ENCODE measurements around the gene PYGL. TPM values are rescaled to one million over a fixed set of nuclear protein-coding genes. Genes with fewer than 3 reads are reported as not detected.

Gene PYGL
- total RNA-seq, 4 donors from 2014 or later = 17.8 to 24.8 (median 22.4) TPM

DNA sequence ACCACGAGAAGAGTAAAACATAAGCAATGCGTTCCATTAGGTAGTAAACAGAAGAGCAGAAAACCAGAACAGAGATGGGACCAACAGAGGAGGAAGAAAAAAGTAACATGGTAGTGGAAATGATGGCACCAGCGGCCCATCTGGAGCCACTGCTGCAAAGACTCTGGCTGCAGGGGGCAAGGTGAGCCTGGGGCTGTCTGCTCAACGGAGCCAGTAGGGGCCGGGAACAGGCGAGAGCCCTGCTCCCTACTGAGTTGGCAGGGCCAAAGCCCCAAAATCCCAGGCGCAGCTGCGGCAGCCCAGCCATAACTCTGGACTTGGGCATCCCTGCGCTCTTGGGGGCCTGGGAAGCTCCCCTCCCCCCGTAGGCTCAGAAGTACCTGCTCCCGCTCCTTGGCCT is 28.5 kb upstream of the PYGL start:
- DNase-seq = no peak
- no peak overlapping the region for H3K4me3 ChIP-seq (replicated peaks in 1 of 3)
- H3K27me3 ChIP-seq = no peaks in the 10 kb centered on the region
- H3K4me1 ChIP-seq = no peaks in the 10 kb centered on the region
- no peak overlapping the region for H3K27ac ChIP-seq
- no peaks in the 10 kb centered on the region for H3K36me3 ChIP-seq
- TF ChIP-seq, protein P1, sequence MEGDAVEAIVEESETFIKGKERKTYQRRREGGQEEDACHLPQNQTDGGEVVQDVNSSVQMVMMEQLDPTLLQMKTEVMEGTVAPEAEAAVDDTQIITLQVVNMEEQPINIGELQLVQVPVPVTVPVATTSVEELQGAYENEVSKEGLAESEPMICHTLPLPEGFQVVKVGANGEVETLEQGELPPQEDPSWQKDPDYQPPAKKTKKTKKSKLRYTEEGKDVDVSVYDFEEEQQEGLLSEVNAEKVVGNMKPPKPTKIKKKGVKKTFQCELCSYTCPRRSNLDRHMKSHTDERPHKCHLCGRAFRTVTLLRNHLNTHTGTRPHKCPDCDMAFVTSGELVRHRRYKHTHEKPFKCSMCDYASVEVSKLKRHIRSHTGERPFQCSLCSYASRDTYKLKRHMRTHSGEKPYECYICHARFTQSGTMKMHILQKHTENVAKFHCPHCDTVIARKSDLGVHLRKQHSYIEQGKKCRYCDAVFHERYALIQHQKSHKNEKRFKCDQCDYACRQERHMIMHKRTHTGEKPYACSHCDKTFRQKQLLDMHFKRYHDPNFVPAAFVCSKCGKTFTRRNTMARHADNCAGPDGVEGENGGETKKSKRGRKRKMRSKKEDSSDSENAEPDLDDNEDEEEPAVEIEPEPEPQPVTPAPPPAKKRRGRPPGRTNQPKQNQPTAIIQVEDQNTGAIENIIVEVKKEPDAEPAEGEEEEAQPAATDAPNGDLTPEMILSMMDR (IDR thresholded peaks at IDR 0.05) = no peak
- TF ChIP-seq POLR2A (IDR thresholded peaks at IDR 0.05) = no peak
- intact Hi-C loops (cut with DNase I) = no loop called here
- H3K9me3 ChIP-seq = no peaks in the 10 kb centered on the region
- 92 to 95% methylated on average over 10 to 11 of the region's 11 CpGs for WGBS, 2 donors

DNA sequence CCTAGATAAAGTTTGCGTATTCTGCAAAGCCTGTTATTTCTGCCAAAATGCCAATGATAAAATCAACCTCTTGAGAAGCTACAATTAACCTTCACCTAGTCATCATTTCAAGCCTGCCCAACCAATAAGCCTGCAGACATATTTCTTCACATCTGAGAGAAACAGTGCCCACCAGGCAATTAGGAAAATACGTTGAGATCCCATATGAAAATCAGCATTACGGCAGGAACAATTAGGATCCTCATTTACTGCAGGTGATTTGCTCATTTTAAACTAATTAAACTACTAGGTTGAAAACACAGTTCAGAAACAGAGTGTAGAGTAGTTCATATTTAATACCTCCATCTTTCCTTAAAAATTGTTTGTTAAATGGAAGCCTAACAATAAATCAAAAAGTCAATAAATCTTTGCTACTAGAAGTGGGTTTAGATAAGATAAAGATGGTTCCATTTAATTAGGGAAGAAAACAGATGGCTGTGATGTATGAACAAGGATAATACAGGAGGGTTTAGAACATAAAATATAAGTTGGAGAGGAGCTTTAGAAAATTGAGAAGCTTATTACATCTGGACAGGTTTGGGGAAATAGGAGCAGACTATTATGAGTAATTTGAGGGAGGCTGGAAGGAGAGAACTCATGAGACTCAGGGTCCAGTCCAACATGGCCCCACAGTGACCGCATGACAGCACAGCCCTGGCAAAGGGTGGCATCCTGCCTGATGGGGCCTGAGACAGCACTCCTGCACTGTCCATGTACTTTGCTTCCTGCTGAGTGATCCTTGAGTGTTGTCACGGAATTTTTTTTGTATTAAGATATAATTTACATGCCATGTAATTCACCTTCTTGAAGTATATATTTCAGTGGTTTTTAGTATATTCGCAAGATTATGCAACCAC is 26.9 kb upstream of the PYGL start:
- H3K9me3 ChIP-seq = no peaks in the 10 kb centered on the region
- no peak for DNase-seq
- no peak overlapping the region for H3K4me3 ChIP-seq (replicated peaks in 1 of 3)
- TF ChIP-seq, protein P1 (IDR thresholded peaks at IDR 0.05) = no peak
- TF ChIP-seq POLR2A (IDR thresholded peaks at IDR 0.05) = no peak
- H3K4me1 ChIP-seq = no peaks in the 10 kb centered on the region
- intact Hi-C loops (cut with DNase I) = no loop called here
- no peaks in the 10 kb centered on the region for H3K36me3 ChIP-seq
- no peak overlapping the region for H3K27ac ChIP-seq
- 85 to 86% methylated on average over 6 of the region's 6 CpGs for WGBS, 2 donors
- no peaks in the 10 kb centered on the region for H3K27me3 ChIP-seq

DNA sequence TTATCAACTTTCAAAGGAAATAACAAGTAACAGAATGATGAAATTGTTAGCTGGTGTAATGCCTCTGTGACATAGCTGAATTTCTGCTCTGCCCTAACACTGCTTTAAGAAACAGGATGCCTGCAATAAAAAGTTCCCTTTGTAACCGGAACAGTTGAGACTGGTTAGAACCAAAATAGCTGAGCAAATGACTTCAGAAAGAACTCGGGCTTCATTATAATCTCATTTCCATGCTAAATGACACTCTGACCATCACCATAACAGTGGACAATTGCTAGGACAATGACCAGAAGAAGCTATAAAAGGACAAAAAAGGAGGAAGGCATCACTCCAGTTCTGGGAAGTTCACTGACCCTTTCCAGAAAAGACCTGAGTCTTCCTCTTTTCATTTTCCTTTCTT is 23.5 kb upstream of the PYGL start:
- Histone ChIP-seq H3K4me1 (peaks cover 0 to 3% of the 10 kb centered on the region in 2 donors), H3K9me3 (no peaks in the 10 kb centered on the region), H3K27me3 (no peaks in the 10 kb centered on the region), H3K27ac (no peak overlapping the region), H3K36me3 (no peaks in the 10 kb centered on the region), H3K4me3 (replicated peaks in 1 of 3) (no peak overlapping the region)
- no peak for DNase-seq
- intact Hi-C loops (cut with DNase I) = no loop called here
- 72% methylated on average over 2 of the region's 2 CpGs for WGBS, 2 donors
- TF ChIP-seq, protein P1 (IDR thresholded peaks at IDR 0.05) = no peak
- no peak for TF ChIP-seq POLR2A (IDR thresholded peaks at IDR 0.05)

DNA sequence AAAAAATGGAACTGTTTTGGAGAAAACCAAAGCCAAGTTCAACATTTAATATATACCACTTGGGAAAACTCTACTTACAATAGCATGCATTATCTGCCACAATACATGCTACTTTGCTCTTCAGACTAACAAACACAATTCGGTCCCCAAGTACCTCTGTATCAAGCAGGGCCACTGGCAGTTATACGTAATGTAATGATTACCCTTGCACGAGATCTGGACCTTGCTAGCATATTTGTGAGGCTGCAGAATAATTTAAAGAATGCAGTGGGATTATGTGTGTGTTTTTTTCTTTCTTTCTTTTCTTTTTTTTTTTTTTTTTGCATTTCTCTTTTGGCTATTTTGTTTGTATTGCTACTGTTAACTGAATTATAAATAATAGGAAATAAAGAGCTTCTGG is 22.8 kb upstream of the PYGL start:
- peaks cover 0 to 3% of the 10 kb centered on the region in 2 donors for H3K4me1 ChIP-seq
- TF ChIP-seq, protein P1 (IDR thresholded peaks at IDR 0.05) = no peak
- DNase-seq = no peak
- H3K27ac ChIP-seq = no peak overlapping the region
- 56 to 57% methylated on average over 3 of the region's 3 CpGs for WGBS, 2 donors
- no peaks in the 10 kb centered on the region for H3K9me3 ChIP-seq
- H3K27me3 ChIP-seq = no peaks in the 10 kb centered on the region
- H3K4me3 ChIP-seq (replicated peaks in 1 of 3) = no peak overlapping the region
- H3K36me3 ChIP-seq = no peaks in the 10 kb centered on the region
- intact Hi-C loops (cut with DNase I) = no loop called here

DNA sequence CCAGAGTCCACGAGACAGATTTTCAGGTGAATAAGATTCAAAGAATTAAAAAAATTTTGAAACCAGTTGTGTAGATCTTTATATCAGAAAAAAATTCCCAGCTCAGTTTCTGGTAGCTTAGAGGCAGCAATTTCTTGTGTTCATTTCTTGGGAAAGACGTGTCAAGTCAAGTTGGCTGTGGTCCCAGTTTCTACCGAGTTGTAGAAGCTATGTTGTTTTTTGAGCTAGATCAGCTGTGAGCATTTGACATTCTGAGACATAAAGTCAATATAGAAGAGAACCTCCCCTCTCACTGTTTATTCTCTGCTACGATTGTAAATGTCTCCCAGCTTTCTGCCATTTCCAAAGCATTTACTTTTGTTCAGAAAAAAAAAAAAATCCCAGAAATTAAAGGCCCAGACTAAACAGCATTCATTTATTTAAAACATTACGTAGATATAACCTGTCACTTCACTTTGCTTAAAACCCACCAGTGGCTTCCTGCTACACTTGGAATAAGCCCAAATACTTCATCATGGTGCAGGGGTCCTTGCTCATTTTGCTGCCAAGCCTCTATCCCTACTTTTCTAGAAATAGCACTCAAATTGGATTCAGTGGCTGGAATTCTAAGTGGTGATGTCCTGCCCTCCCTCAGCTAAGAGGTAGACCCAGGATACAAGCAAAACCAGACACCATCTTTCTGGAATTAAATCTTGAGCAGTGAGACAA is 20.6 kb upstream of the PYGL start:
- TF ChIP-seq, protein P1 (IDR thresholded peaks at IDR 0.05) = no peak
- TF ChIP-seq POLR2A (IDR thresholded peaks at IDR 0.05) = no peak
- intact Hi-C loops (cut with DNase I) = no loop called here
- H3K27ac ChIP-seq = no peak overlapping the region

More for the DNA sequence above, 20.6 kb upstream of the PYGL start:
- Histone ChIP-seq H3K27me3 (no peaks in the 10 kb centered on the region), H3K4me1 (peaks cover 0 to 3% of the 10 kb centered on the region in 2 donors), H3K9me3 (no peaks in the 10 kb centered on the region), H3K4me3 (replicated peaks in 1 of 3) (no peak overlapping the region), H3K36me3 (no peaks in the 10 kb centered on the region)
- DNase-seq = peak; percentile 80 to 82
- WGBS, 2 donors = 24 to 30% methylated on average over 5 of the region's 5 CpGs
